ENCODE results near the gene PASD1.
"Not testable (repeated sequence)": the region's sequence is repeated elsewhere in the genome, so short reads cannot be mapped to it uniquely, and the experiment has no call there.

Gene PASD1, protein sequence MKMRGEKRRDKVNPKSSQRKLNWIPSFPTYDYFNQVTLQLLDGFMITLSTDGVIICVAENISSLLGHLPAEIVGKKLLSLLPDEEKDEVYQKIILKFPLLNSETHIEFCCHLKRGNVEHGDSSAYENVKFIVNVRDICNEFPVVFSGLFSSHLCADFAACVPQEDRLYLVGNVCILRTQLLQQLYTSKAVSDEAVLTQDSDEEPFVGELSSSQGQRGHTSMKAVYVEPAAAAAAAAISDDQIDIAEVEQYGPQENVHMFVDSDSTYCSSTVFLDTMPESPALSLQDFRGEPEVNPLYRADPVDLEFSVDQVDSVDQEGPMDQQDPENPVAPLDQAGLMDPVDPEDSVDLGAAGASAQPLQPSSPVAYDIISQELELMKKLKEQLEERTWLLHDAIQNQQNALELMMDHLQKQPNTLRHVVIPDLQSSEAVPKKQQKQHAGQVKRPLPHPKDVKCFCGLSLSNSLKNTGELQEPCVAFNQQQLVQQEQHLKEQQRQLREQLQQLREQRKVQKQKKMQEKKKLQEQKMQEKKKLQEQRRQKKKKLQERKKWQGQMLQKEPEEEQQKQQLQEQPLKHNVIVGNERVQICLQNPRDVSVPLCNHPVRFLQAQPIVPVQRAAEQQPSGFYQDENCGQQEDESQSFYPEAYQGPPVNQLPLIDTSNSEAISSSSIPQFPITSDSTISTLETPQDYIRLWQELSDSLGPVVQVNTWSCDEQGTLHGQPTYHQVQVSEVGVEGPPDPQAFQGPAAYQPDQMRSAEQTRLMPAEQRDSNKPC

DNA sequence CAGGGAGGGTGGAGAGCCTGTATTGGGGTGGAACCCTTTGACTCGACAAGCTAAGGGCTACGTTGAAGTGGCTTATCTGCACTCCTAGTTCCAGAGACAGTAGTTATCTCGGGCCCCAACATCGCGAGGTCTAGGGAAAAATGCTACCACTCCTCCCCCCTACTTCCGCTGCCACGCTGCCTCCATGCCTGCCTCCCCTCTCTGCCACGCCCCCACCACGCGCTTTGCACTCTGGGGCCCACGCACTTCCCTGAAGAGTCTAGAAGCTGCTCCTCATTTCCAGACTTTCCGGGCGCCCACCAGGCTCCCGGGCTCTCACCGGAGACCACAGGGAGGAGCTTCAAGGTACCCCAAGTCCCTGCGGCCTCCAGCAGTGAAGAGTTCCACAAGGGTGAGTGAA lies at the start of gene PASD1:
Gene PASD1, plus strand, starts transcription at position 227 of the 400 bp plus-strand sequence. CDS start 37,879 bp downstream, outside the sequence.
- DNase-seq: no peak

DNA sequence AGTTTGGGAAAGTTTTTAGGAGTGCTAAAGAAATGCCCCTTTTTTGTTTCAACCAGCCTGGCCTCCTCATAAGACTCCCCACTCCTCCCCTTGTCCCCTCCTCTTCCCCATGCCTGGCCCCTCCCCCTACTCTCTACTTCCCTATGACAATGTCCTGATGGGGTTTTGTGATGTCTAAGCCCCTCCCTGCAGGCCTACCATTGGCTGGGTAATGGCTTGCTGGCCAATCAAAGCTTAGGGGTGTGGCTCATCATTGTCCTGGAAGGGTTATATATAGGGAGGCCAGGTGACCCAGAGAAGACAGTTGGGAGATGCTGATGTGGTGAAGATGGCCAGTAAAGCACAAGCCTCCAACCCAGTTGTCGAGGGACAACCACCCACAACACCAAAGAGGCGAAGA lies 48.2 kb upstream of the PASD1 start:
- DNase-seq: no peak

DNA sequence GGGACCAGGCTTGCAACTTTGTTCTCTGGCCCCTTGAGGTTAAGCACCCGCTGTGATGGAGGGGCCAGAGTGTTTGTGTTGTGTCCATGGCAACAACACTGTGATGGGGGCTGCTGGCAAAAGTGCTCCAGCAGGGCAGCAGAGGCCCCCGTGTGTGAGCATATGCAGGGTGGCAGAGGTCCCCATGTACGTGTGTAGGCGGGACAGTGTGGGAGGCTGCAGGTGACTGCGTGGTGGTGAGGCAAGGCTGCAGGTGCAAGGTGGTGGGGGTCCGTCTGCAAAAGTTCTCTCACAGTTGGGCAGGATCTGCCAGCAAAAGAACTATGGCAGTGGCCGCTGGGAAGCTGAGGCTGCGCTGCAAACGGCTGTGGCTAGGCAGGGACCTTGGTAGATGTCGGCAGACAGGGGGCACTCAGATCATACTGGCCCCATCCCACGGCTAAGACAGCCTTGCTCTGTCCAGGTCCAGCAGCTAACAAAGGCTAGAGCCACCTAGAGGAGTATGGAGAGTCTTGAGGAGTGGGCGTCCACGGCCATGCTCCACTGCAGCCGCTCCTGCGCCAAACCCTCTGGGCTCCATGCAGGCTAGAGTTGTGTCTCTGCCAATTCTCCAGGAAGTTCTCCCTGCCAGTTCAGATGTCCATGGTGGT lies 46.8 kb upstream of the PASD1 start:
- DNase-seq: no peak

DNA sequence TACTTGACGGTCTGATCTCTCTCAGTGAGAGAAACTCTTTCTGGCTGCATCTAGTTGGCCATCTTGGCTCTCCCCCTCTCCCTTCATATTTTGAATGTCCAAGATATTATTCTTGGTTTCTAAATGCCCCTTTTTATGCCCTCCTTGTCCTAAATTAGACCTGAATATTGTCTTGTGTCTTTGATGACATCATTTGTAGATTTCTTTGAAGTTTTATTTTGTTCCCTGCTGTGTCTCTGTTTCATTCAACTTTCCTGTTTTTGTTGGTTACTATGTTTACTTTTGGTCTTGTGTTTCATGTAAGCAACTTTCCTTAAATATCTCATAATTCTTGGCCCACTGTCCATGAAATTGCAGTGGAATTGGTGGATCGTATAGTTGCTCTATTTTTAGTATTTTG lies 46.1 kb upstream of the PASD1 start:
- no peak for DNase-seq

DNA sequence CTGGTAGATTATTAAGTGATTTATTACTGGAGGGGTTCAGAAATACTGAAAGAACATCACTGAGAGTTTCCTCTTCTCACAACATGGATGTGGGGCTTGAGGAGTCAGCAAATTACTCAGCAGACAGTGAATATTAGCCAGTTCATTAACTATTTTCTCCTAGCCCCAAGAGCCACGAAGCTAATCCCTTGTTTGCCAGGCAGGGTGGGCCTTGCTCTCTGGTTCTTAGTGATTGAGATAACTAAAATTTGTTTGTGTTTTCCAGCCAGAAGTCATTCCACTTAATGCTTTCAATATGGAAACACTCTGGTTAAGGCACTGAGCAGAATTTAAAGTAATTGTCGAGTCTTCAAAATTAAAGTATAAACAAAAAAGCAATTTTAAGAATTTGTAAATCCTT lies 40.1 kb upstream of the PASD1 start:
- DNase-seq: no peak

DNA sequence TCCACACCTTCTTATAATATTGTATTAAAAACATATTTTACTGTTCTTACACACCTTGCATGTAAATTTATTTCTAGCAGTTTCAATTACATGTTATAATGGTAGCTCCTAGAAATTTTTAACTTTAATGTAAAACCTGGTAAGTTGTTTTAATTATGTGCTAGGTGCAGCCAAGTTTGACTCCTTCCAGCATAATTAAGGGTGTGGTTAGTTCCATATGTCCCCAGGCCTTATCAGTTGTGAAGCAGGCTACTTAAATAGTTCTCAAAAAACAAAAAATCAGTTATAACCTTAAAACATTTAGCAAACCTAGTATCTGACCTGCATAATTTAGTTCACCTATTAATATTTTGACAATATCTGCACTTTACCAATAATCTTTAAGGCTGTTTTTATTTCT lies 26.9 kb upstream of the PASD1 start:
- DNase-seq: no peak

DNA sequence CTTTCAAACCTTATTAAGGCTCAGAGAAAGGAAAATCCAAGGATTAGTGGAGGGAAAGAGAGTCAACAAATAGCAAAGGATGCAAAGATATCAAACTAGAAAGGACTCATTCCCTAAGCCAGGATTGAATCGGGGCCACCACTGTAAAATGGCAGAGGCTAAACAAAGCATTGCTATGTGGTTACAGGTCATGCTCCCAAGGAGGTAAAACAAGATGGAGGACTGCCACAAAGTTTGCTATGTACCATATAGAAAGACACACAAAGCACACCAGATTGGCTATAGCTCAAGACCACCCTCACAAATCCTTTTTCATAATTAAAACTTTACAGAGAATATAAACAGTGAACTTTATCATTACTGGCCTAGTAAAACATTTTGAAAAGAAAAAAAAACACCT lies 25.9 kb upstream of the PASD1 start:
- DNase-seq: no peak

DNA sequence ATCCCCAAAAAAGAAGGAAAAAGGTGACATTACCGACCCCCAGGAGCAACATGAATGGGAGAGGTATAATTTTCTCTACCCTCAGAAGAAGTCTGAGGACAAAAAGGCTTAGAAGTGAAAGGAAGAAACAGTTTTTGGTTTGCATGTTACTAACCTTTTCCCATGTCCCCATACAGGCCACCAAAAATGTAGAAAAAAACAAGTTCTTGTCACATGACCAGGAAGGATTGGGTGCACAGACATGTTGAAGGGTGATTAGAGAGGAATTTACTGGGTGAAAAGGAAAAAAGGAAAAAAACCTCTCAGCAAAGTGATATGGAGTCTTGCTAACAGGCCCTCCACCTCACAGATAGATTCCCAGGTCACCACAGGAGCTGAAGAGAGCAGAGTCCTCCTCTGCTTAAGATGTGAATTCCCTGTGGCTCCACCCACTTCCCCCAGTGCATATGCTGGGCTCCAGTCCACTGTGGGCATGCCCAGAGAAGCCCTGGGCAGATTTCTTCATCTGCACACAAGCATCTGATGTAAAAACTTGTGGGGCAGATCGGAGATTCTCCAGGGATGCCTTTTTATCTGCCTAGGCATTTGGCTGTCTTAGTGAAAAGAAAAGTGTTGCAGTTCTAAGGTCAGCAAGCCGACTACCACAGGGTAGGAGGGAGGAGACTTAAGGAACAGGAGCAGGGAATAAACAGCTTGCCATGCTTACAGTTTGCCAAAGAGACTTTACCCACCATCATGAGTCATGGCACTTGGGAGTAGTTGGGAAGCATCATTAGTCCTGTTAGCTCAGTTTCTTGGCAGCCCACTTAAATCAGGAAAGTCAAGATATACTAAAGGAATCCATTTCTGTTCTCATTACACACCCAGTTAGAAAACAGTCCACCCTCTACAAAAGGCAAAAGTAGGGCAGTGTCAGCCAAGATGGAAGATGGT lies 25.0 kb upstream of the PASD1 start:
- no peak for DNase-seq

DNA sequence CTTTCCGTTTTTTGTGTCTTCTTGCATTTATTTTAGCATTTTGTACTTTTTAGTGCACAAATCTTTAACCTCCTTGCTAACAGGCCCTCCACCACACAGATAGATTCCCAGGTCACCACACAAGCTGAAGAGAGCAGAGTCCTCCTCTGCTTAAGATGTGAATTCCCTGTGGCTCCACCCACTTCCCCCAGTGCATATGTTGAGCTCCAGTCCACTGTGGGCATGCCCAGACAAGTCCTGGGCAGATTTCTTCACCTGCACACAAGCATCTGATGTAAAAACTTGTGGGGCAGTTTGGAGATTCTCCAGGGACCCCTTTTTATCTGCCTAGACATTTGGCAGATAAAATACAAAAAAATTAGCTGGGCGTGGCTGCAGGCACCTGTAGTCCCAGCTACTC lies 19.8 kb upstream of the PASD1 start:
- DNase-seq: no peak

DNA sequence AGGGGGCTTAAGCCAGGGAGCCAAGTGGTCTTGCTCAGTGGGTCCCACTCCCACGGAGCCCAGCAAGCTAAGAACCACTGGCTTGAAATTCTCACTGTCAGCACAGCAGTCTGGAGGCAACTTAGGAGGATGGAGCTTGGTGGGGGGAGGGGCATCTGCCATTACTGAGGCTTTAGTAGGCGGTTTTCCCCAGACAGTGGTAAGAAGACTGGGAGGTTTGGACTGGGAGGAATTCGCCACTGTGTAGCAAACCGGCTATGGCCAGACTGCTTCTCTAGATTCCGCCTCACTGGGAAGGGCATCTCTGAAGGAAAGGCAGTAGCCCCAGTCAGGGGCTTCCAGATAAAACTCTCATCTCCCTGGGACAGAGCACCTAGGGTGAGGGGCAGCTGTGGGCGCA lies 17.2 kb upstream of the PASD1 start:
- DNase-seq: not testable (repeated sequence)

DNA sequence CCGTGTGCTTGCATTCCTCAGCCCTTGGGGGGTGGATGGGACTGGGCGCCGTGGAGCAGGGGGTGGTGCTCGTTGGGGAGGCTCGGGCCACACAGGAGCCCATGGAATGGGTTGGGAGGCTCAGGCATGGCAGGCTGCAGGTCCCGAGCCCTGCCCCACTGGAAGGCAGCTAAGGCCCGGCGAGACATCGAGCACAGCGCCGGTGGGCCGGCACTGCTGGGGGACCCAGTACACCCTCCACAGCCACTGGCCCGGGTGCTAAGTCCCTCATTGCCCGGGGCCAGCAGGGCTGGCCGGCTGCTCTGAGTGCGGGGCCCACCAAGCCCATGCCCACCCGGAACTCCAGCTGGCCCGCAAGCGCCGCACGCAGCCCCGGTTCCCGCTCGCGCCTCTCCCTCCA lies 12.3 kb upstream of the PASD1 start:
- DNase-seq: not testable (repeated sequence)

DNA sequence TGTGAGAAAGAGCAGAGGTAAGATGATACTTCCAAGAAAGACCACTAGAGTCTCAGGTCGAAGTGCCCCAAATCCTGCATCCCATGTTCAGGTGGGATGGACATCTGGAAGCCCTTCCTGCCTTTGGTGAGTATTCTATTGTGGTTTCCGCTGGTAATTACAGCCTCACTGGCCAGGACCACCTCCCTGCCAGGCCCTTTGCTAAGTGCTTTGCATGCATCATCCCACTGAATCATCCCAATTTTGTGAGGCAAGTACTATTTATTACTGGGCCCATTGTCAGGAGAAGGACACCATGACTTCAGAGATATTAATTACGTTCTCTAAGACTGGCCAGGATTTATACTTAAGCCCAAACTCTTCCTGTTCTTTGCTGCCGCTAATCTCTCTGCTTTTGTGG lies 10.7 kb upstream of the PASD1 start:
- DNase-seq: no peak

DNA sequence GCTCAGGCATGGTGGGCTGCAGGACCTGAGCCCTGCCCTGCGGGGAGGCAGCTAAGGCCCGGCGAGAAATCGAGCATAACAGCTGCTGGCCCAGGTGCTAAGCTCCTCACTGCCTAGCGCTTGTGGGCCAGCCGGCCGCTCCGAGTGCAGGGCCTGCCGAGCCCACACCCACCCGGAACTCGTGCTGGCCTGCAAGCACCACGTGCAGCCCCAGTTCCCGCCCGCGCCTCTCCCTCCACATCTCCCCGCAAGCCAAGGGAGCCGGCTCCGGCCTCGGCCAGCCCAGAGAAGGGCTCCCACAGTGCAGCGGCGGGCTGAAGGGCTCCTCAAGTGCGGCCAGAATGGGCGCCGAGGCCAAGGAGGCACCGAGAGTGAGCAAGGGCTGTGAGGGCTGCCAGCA lies 8.2 kb upstream of the PASD1 start:
- not testable (repeated sequence) for DNase-seq

DNA sequence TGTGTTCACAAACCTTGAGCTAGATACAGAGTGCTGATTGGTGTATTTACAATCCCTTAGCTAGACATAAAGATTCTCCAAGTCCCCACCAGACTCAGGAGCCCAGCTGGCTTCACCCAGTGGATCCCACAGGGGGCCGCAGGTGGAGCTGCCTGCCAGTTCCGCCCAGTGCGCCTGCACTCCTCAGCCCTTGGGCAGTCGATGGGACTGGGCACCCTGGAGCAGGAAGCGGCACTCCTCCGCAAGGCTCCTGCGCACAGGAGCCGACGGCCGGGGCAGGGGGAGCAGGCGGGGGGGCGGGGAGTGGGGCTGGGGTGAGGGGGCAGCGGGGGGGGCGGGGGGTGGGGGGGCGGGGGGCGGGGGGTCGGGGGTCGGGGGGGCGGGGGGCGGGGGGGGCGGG lies 990 bp upstream of the PASD1 start:
- not testable (repeated sequence) for DNase-seq

DNA sequence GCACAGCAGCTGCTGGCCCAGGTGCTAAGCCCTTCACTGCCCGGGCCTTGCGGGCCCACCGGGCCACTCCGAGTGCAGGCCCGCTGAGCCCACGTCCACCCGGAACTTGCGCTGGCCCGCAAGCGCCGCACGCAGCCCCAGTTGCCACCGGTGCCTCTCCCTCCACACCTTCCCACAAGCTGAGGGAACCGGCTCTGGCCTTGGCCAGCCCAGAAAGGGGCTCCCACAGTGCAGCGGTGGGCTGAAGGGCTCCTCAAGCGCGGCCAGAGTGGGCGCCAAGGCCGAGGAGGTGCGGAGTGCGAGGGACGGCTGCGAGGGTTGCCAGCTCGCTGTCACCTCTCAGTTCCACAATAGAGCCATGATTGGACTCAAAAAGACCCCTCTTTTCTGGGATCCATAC lies 472 bp upstream of the PASD1 start:
- not testable (repeated sequence) for DNase-seq

DNA sequence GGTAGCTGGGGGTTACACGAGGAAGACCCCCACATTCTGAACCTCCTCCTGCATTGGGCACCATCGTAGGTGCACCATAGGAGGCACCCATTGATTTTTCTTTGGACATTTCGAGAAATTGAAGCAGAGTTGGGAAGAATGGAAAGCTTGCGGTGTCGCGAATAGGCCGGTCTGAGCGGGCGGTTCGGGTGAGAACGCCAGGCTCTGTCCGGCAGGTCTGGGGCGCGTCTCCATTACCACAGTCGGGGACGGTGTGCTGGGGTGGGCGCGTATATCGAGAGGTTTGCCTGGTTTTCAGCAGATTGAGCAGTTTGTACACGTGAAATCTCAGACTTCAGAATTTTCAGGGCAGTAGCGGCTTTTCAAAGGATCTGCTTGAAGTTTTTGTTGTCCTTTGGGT lies 560 bp downstream of the PASD1 start:
- DNase-seq: no peak

DNA sequence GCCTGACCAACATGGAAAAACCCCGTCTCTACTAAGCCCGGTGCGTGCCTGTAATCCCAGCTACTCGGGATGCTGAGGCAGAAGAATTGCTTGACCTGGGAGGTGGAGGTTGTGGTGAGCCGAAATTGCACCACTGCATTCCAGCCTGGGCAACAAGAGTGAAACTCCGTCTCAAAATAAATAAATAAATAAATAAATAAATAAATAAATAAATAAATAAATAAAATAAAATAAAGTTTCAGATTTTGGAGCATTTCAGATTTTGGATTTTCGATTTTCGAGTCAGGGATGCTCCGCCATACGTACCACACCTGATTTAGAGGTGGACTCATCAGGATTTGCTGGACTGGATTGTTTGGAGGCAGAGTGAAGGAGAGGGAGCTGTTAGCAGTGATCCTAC lies 3.4 kb downstream of the PASD1 start:
- DNase-seq: not testable (repeated sequence)

DNA sequence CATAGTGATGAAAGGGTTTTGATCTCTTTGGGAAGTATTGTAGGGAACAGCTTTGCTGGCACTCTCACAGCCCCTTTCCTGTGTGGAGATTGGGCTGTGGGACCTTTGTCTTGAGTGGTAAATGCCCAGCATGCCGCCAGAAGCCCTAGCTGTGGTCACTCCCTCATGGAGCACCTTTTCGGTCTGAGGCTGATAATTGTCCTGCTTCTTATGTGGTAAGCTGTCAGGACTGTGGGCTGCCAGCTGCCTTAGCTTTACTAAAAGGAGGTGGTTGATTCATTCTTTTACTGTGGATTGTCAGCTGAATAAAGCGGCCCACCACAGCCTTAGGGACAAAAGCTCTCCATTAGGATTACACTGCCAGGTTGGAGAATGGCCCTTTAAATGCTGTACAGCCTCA lies 7.1 kb downstream of the PASD1 start:
- no peak for DNase-seq

DNA sequence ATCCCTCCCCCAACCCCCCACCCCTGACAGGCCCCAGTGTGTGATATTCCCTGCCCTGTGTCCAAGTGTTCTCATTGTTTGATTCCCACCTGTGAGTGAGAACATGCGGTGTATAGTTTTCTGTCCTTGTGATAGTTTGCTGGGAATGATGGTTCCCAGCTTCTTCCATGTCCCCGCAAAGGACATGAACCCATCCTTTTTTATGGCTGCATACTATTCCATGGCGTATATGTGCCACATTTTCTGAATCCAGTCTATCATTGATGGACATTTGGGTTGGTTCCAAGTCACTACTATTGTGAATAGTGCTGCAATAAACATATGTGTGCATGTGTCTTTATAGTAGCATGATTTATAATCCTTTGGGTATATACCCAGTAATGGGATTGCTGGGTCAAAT lies 29.9 kb downstream of the PASD1 start:
- not testable (repeated sequence) for DNase-seq

DNA sequence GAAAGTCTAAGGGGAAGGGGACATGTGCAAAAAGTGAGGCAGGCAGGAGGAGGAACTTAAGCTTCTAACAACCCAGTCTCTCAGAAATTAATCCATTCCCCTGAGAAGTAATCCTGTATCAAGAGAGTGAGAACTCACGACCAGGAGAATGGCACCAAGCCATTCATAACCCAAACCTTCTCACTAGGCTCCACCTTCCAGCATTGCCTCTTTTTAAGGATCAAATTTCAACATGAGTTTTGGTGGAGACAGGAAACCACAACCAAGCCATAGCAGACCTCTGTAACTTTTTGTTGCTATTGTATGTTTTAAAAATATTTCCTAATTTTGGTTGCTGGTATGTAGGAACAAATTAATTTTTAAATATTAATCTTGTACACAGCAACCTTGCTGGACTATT lies 32.8 kb downstream of the PASD1 start:
- no peak for DNase-seq

DNA sequence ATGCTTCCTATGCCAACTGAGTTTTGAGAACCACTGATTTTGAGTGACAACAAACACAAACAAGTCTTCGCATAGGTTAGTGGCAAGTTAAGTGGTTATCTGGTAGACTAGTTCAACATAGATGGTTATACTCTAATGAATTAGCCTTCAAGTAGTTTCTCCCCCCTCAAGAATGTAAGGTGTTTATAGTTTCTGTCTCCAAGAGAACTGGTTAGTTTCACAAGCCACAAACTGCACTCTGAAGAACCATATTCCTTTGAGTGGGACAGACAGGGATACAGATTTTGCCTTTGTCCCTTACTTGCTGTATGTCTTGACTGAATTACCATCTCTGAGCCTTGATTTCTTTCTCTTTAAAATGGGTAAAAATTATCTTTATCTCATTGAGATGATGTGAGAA lies 41.5 kb downstream of the PASD1 start:
- DNase-seq: no peak

DNA sequence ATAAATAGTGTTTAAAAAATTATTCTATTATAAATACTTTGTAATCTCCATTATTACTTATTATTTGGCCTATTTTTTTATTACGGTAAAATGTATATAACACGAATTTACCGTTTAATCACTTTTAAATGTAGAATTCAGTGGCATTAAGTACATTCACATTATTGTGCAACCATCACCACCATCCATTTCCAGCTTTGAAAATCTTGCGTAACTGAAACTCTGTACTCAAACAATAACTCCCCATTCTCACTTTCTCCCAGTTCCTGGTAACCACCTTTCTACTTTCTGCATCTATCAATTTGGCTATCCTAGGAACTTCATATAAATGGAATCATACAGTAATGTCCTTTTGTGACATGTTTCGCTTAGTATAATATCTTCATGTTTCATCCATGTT lies 45.7 kb downstream of the PASD1 start:
- no peak for DNase-seq

DNA sequence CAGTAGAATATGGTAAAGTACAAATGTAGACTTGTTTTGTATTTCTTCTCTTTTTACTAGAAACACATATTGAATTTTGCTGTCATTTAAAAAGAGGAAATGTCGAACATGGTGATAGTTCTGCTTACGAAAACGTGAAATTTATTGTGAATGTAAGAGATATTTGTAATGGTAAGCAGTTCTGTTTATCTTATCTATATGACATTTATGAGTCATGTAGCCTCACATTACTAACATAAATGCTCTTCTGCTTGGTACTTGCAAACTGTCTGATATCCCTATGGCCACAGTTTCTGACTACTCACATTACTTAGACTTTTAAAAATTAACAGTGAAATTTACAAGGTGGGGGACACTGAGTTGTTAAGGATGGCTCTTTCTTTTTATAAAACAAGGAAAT lies 57.9 kb downstream of the PASD1 start:
- no peak for DNase-seq
